ENCODE results near the gene INPP4B. TPM values are rescaled to one million over a fixed set of nuclear protein-coding genes. Genes with fewer than 3 reads are reported as not detected.
A peak's percentile ranks its signal among the peaks of the same experiment; 100 is the strongest.

The INPP4B gene
- total RNA-seq, 1 donor from 2014 or later = 10.9 TPM

- DNase-seq (ENCODE audit: low read depth) = no peak
- Histone ChIP-seq H3K27me3 (ENCODE audit: control insufficient read depth, insufficient read depth, low read length) (no peaks in the 10 kb centered on the region), H3K4me3 (ENCODE audit: low read depth, low read length) (no peak overlapping the region), H3K36me3 (ENCODE audit: control insufficient read depth, insufficient read depth, low read length) (no peaks in the 10 kb centered on the region)
- no peak for TF ChIP-seq CTCF (IDR thresholded peaks at IDR 0.05; ENCODE audit: insufficient read depth, low read length, poor library complexity, severe bottlenecking)
Measured at GRCh38 chr4:142762280-142762679, 83.8 kb downstream of the INPP4B start.

- TF ChIP-seq CTCF (IDR thresholded peaks at IDR 0.05; ENCODE audit: insufficient read depth, low read length, poor library complexity, severe bottlenecking) = no peak
- H3K27me3 ChIP-seq (ENCODE audit: control insufficient read depth, insufficient read depth, low read length) = no peaks in the 10 kb centered on the region
- no peak overlapping the region for H3K4me3 ChIP-seq (ENCODE audit: low read depth, low read length)
Measured at GRCh38 chr4:142752202-142752786, 93.8 kb downstream of the INPP4B start.

GRCh38 chr4:142743121-142743825 lies 102.8 kb downstream of the INPP4B start:
- Histone ChIP-seq H3K36me3 (ENCODE audit: control insufficient read depth, insufficient read depth, low read length) (no peaks in the 10 kb centered on the region), H3K27me3 (ENCODE audit: control insufficient read depth, insufficient read depth, low read length) (no peaks in the 10 kb centered on the region)
- DNase-seq (ENCODE audit: low read depth) = no peak

More at GRCh38 chr4:142752202-142752786, 93.8 kb downstream of the INPP4B start:
- no peaks in the 10 kb centered on the region for H3K36me3 ChIP-seq (ENCODE audit: control insufficient read depth, insufficient read depth, low read length)
- DNase-seq (ENCODE audit: low read depth) = no peak

GRCh38 chr4:142741995-142742394 lies 104.1 kb downstream of the INPP4B start:
- H3K27me3 ChIP-seq (ENCODE audit: control insufficient read depth, insufficient read depth, low read length) = no peaks in the 10 kb centered on the region
- no peak for DNase-seq (ENCODE audit: low read depth)
- TF ChIP-seq CTCF (IDR thresholded peaks at IDR 0.05; ENCODE audit: insufficient read depth, low read length, poor library complexity, severe bottlenecking) = peak; percentile 10
- no peak overlapping the region for H3K4me3 ChIP-seq (ENCODE audit: low read depth, low read length)
- no peaks in the 10 kb centered on the region for H3K36me3 ChIP-seq (ENCODE audit: control insufficient read depth, insufficient read depth, low read length)

More at GRCh38 chr4:142743121-142743825, 102.8 kb downstream of the INPP4B start:
- no peak overlapping the region for H3K4me3 ChIP-seq (ENCODE audit: low read depth, low read length)
- TF ChIP-seq CTCF (IDR thresholded peaks at IDR 0.05; ENCODE audit: insufficient read depth, low read length, poor library complexity, severe bottlenecking) = no peak

GRCh38 chr4:142728233-142728632 lies 117.9 kb downstream of the INPP4B start:
- Histone ChIP-seq H3K27me3 (ENCODE audit: control insufficient read depth, insufficient read depth, low read length) (no peaks in the 10 kb centered on the region), H3K4me3 (ENCODE audit: low read depth, low read length) (no peak overlapping the region), H3K36me3 (ENCODE audit: control insufficient read depth, insufficient read depth, low read length) (no peaks in the 10 kb centered on the region)
- TF ChIP-seq CTCF (IDR thresholded peaks at IDR 0.05; ENCODE audit: insufficient read depth, low read length, poor library complexity, severe bottlenecking) = no peak
- no peak for DNase-seq (ENCODE audit: low read depth)
